Progenitor cell of endocrine pancreas (in vitro differentiated cells): Measurements from ENCODE around the gene OVOL1. TPM values are rescaled to one million over a fixed set of nuclear protein-coding genes. Genes with fewer than 3 reads are reported as not detected.

Source experiments
- DNase-seq: peaks from one replicate; pipeline ENCODE4 v3.0.0; 2021; ENCODE audit warnings: low spot score; ENCODE audit not compliant: unreplicated experiment
- H3K27ac Mint-ChIP-seq: 2 replicates; pipeline ENCODE4 v1.8.0; 2021; ENCODE audit warnings: mild to moderate bottlenecking, moderate library complexity, mixed read lengths
- H3K27me3 Mint-ChIP-seq: 2 replicates; pipeline ENCODE4 v1.8.0; 2021; ENCODE audit warnings: mixed read lengths
- H3K36me3 Mint-ChIP-seq: 2 replicates; pipeline ENCODE4 v1.8.0; 2022; ENCODE audit warnings: mixed read lengths; ENCODE audit not compliant: insufficient read depth
- H3K4me1 Mint-ChIP-seq: 2 replicates; pipeline ENCODE4 v1.8.0; 2021; ENCODE audit warnings: low read depth, mixed read lengths
- H3K4me3 Mint-ChIP-seq: 2 replicates; pipeline ENCODE4 v1.8.0; 2021; ENCODE audit warnings: low read depth, mild to moderate bottlenecking, moderate library complexity, mixed read lengths
- H3K9me3 Mint-ChIP-seq: 2 replicates; pipeline ENCODE4 v1.8.0; 2021; ENCODE audit warnings: low read depth, mixed read lengths
- long read RNA-seq: library from polyadenylated mRNA; unstranded; transcript quantifications from one replicate; pipeline ENCODE4 v2.0.0, GENCODE V29; 2020
- total RNA-seq: library from RNA; stranded (reverse); gene quantifications from 2 replicates; pipeline ENCODE4 v1.2.1, GENCODE V29; 2021
- TF ChIP-seq, protein P1 (sequence below): fragments of 200-600 bp; sonication (generic); IDR thresholded peaks from one replicate; pipeline ENCODE4 v1.5.0; 2021; ENCODE audit warnings: antibody characterized with exemption, mild to moderate bottlenecking; ENCODE audit not compliant: unreplicated experiment

OVOL1 gene
- 12.4 and 12.7 TPM in 2 replicates for total RNA-seq
- long read RNA-seq, transcript OVOL1-201 (4 exons, 3,034 nt), result major isoform, 15 of 23 reads
- long read RNA-seq, partial matches to known transcripts, result 3 of 23 reads
- long read RNA-seq, other reads (novel, unspliced or antisense), result 5 of 23 reads

DNA sequence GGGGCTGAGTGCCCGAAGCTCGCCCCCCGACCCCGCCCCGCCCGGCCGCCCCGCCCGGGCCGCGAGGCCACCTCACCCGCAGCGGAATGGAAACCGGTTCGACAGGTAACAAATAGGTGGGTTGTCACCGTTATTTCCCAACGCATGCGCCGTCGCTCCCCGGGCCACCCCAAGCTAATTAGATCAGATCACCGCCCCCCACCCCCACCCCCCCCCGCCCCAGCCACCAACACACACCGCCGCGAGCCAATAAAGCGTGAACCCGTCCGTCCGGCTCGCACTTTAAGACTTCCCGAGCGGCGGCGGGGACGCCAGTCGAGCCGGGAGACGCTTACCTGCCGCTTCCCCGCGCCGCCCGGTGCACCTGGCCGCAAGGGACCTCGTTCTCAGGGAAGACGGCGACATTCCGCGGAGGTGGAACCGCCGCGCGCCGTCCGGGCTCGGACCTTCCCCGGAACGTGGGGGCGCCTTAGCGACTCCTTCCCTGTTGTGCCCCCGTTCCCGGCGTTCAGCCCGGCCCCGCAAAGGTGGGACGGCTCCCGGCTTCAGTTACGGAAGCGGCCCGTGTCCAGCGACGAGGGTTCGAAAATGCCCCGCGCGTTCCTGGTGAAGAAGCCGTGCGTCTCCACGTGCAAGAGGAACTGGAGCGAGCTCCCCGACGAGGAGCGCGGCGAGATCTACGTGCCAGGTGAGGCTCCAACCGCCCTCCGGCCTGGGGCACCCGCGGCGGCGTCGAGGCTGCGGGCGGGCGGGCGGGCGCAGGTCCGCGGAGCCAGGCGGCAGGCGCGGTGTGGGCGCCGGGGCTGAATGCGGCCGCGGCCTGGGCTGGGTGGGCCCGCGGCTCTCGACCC, at the start of gene OVOL1:
Gene OVOL1 (plus strand): TSS at position 278 of the 851 bp plus-strand sequence. CDS start 311 bp downstream, at position 589.
- TF ChIP-seq, protein P1, sequence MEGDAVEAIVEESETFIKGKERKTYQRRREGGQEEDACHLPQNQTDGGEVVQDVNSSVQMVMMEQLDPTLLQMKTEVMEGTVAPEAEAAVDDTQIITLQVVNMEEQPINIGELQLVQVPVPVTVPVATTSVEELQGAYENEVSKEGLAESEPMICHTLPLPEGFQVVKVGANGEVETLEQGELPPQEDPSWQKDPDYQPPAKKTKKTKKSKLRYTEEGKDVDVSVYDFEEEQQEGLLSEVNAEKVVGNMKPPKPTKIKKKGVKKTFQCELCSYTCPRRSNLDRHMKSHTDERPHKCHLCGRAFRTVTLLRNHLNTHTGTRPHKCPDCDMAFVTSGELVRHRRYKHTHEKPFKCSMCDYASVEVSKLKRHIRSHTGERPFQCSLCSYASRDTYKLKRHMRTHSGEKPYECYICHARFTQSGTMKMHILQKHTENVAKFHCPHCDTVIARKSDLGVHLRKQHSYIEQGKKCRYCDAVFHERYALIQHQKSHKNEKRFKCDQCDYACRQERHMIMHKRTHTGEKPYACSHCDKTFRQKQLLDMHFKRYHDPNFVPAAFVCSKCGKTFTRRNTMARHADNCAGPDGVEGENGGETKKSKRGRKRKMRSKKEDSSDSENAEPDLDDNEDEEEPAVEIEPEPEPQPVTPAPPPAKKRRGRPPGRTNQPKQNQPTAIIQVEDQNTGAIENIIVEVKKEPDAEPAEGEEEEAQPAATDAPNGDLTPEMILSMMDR, result no peak
- H3K27me3 Mint-ChIP-seq, result peaks cover 27% of the 10 kb centered on the region
- no peaks in the 10 kb centered on the region for H3K9me3 Mint-ChIP-seq
- DNase-seq, result peak; percentile 81
- H3K4me1 Mint-ChIP-seq, result peaks cover 25% of the 10 kb centered on the region
- H3K36me3 Mint-ChIP-seq, result no peaks in the 10 kb centered on the region
- H3K27ac Mint-ChIP-seq, result peak within 1 kb of the TSS; percentile 92
- peak within 1 kb of the TSS; percentile 82 for H3K4me3 Mint-ChIP-seq

DNA sequence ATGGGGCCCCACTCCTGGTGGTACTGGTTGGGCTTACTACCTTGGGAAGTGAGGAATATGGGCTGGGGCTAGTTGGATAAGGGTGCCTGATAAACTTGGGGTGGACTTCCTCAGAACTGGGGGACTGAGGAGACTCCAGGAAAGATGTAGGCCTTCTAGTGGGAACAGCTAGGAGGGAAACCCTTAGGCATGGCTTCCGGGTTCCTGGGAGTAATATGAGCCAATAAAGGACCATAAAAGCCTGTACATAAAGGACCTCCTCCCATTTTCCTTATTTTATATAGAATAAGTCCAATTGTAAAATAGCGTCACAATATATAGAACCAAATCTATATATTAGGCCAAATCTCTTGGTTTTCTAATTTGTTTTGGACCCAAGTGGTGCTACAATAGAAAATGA, 47.8 kb upstream of the OVOL1 start:
- H3K4me1 Mint-ChIP-seq, result no peaks in the 10 kb centered on the region
- H3K27me3 Mint-ChIP-seq, result peaks cover 28% of the 10 kb centered on the region
- no peak overlapping the region for H3K4me3 Mint-ChIP-seq
- TF ChIP-seq, protein P1, result no peak
- no peaks in the 10 kb centered on the region for H3K36me3 Mint-ChIP-seq
- peaks cover 14% of the 10 kb centered on the region for H3K9me3 Mint-ChIP-seq
- H3K27ac Mint-ChIP-seq, result no peak overlapping the region
- DNase-seq, result no peak

DNA sequence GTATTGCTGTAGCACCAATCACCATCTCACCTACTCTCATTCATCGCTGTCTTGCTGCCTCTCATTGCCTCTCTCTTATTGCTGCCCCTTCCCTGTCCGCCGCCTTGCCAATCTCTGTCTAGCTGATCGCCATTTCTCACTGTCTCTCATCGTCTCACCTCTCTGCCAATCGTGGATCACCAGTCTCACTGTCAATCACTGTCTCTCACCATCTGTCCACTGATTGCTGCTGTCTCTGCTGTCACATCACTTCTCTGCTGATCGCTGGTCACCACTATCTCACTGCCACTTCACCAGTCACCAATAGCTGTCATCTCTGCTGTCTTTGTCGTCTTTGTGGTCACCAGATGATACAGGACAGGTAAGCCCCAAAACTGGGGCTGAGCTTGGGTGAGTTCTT, 45.7 kb upstream of the OVOL1 start:
- Mint-ChIP-seq H3K27ac (no peak overlapping the region), H3K36me3 (no peaks in the 10 kb centered on the region), H3K4me1 (no peaks in the 10 kb centered on the region), H3K4me3 (no peak overlapping the region), H3K9me3 (peaks cover 9% of the 10 kb centered on the region), H3K27me3 (peaks cover 34% of the 10 kb centered on the region)
- TF ChIP-seq, protein P1, result no peak
- no peak for DNase-seq

DNA sequence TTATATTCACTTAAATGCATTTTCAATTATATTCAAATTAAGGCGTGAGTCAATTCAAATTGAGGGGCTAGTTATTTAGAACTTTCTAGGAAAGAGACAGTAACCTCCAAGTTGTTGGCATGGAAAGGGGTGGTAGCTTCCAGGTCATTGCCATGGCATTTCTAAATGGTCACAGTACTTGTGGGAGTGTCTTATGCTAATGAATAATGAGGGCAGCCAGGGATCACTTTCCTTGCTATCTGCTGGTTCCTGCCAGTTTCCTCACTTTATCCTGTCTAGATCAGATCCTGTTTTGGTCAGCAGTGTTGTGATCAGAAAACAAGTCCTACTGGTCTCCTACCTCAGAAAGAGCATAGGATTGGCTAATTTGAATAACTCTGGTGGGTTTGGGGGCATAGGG, 44.5 kb upstream of the OVOL1 start:
- Mint-ChIP-seq H3K9me3 (no peaks in the 10 kb centered on the region), H3K4me1 (no peaks in the 10 kb centered on the region), H3K36me3 (no peaks in the 10 kb centered on the region), H3K4me3 (no peak overlapping the region), H3K27me3 (peaks cover 35% of the 10 kb centered on the region), H3K27ac (no peak overlapping the region)
- TF ChIP-seq, protein P1, result no peak
- no peak for DNase-seq

DNA sequence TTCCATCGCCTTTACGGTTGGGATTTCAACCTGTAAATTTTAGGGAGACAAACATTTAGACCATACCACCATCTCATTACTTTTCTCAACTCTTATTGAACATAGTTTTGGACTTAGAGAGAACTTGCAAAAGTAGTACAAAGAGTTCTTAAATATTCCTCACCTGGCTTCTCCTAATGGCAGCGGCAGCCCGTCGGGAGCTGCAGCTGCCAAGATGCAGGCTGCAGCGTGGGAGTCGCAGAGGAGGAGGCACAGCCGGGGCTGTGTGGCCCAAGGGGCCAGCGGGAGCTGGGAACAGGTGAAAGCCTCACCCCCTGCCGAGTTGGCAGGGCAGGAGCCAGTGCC, 43.2 kb upstream of the OVOL1 start:
- H3K4me1 Mint-ChIP-seq, result no peaks in the 10 kb centered on the region
- no peak overlapping the region for H3K27ac Mint-ChIP-seq
- peaks cover 31% of the 10 kb centered on the region for H3K27me3 Mint-ChIP-seq
- H3K9me3 Mint-ChIP-seq, result no peaks in the 10 kb centered on the region
- H3K36me3 Mint-ChIP-seq, result no peaks in the 10 kb centered on the region
- TF ChIP-seq, protein P1, result no peak
- H3K4me3 Mint-ChIP-seq, result no peak overlapping the region
- no peak for DNase-seq
